Uterus (tissue), 4 donors: ENCODE data around the gene TIMM10B. TPM values are rescaled to one million over a fixed set of nuclear protein-coding genes. Genes with fewer than 3 reads are reported as not detected.

Experiments
- DNase-seq, 2 donors: peaks; one replicate each; pipeline ENCODE4 v3.0.0-alpha.2; 2019 to 2020
- H3K27ac ChIP-seq, 2 donors: fragments of 200-600 bp; sonication (generic); 1 replicate in 1 of 2; 2 replicates in 1 of 2; pipeline ENCODE4 v1.5.1; 2016 to 2018
- H3K27me3 ChIP-seq, 2 donors: fragments of 200-600 bp; sonication (generic); one replicate each; pipeline ENCODE4 v1.5.1; 2018 to 2019; ENCODE audit warnings: control low read depth in 1 of 2
- H3K36me3 ChIP-seq, 2 donors: fragments of 200-600 bp; sonication (generic); one replicate each; pipeline ENCODE4 v1.5.1; 2019; ENCODE audit warnings: control low read depth in 1 of 2
- H3K4me1 ChIP-seq, 2 donors: fragments of 200-600 bp; sonication (generic); one replicate each; pipeline ENCODE4 v1.5.1; 2018 to 2019; ENCODE audit warnings: control low read depth in 1 of 2
- H3K4me3 ChIP-seq, 2 donors: fragments of 200-600 bp; sonication (generic); 1 replicate in 1 of 2; 2 replicates in 1 of 2; pipeline ENCODE4 v1.5.1; 2018 to 2019; ENCODE audit warnings: mild to moderate bottlenecking in 1 of 2
- H3K9me3 ChIP-seq, 2 donors: fragments of 200-600 bp; sonication (generic); one replicate each; pipeline ENCODE4 v1.5.1; 2019; ENCODE audit warnings: control low read depth in 1 of 2
- CTCF ChIP-seq, 4 experiments: fragments of 200-600 bp in 2 of 4; fragments of 450-650 bp in 2 of 4; sonication (generic) in 2 of 4; IDR thresholded peaks; one replicate each; pipeline ENCODE4 v1.5.1; 2016 to 2019; ENCODE audit warnings: antibody characterized with exemption in 4 of 4, mild to moderate bottlenecking in 2 of 4, moderate library complexity in 1 of 4
- POLR2A ChIP-seq, 2 donors: fragments of 450-650 bp; IDR thresholded peaks; one replicate each; pipeline ENCODE4 v1.6.1; 2016; ENCODE audit warnings: antibody characterized with exemption in 2 of 2, mild to moderate bottlenecking in 1 of 2, moderate library complexity in 1 of 2
- intact Hi-C: fragments of 100-400 bp; cut with DNase I; formaldehyde crosslinking; loops from one replicate; pipeline ENCODE4 v1.15.1; 2023; ENCODE audit warnings: low total_unique reads
- total RNA-seq, 4 donors: library from RNA; depleted of rRNA in 3 of 4; stranded (reverse); fragments of >200 nt in 3 of 4; gene quantifications; one replicate each; pipeline versions ENCODE4 v1.1.0 to v1.2.4, GENCODE V29; 2014 to 2023
- donor health status: DM: yes; HTN: yes; CAD: no.

The TIMM10B gene
- total RNA-seq: 10 to 100 TPM in 3 of 4 donors, 1 to 10 TPM in 1; 7.9 to 40.7 (median 28.4) TPM

GRCh38 chr11:6481012-6481923 lies at the start of gene TIMM10B, which contains the start of gene ARFIP2:
TIMM10B (plus strand) TSS chr11:6481501; CDS start chr11:6481517, 16 bp downstream.
ARFIP2 (minus strand) TSS chr11:6481331; CDS start chr11:6480421, 910 bp downstream.
- DNase-seq: peak; percentile 98 to 99
- intact Hi-C loops: no loop called here
- Histone ChIP-seq H3K4me3 (peak within 1 kb of the TSS; percentile 84 to 92), H3K36me3 (no peaks in the 10 kb centered on the region), H3K27ac (peak within 1 kb of the TSS; percentile 93 to 94), H3K9me3 (no peaks in the 10 kb centered on the region), H3K27me3 (no peaks in the 10 kb centered on the region), H3K4me1 (peaks cover 6% of the 10 kb centered on the region in 2 donors)
- TF ChIP-seq CTCF (IDR thresholded peaks at IDR 0.05): no peak
- peak; percentile 84 to 88 for TF ChIP-seq POLR2A (IDR thresholded peaks at IDR 0.05)

GRCh38 chr11:6431861-6432260 lies 49.4 kb upstream of the TIMM10B start:
- Histone ChIP-seq H3K36me3 (no peaks in the 10 kb centered on the region), H3K4me1 (no peaks in the 10 kb centered on the region), H3K4me3 (no peak overlapping the region), H3K9me3 (no peaks in the 10 kb centered on the region), H3K27ac (no peak overlapping the region), H3K27me3 (no peaks in the 10 kb centered on the region)
- TF ChIP-seq POLR2A (IDR thresholded peaks at IDR 0.05) (no peak), CTCF (IDR thresholded peaks at IDR 0.05) (no peak)
- DNase-seq: no peak
- intact Hi-C loops: no loop called here

- no peaks in the 10 kb centered on the region for H3K36me3 ChIP-seq
- TF ChIP-seq POLR2A (IDR thresholded peaks at IDR 0.05) (no peak), CTCF (IDR thresholded peaks at IDR 0.05) (no peak)
- intact Hi-C loops: no loop called here
These were observed 47.2 kb upstream of the TIMM10B start for GRCh38 chr11:6433998-6434660.

GRCh38 chr11:6437423-6437822 lies 43.9 kb upstream of the TIMM10B start:
- Histone ChIP-seq H3K27ac (no peak overlapping the region), H3K9me3 (no peaks in the 10 kb centered on the region), H3K4me1 (no peaks in the 10 kb centered on the region), H3K4me3 (no peak overlapping the region), H3K27me3 (no peaks in the 10 kb centered on the region), H3K36me3 (no peaks in the 10 kb centered on the region)
- intact Hi-C loops: no loop called here
- DNase-seq: no peak
- TF ChIP-seq POLR2A (IDR thresholded peaks at IDR 0.05) (no peak), CTCF (IDR thresholded peaks at IDR 0.05) (no peak)

More at GRCh38 chr11:6433998-6434660, 47.2 kb upstream of the TIMM10B start:
- no peak for DNase-seq
- Histone ChIP-seq H3K9me3 (no peaks in the 10 kb centered on the region), H3K27ac (no peak overlapping the region), H3K4me1 (no peaks in the 10 kb centered on the region), H3K27me3 (no peaks in the 10 kb centered on the region), H3K4me3 (no peak overlapping the region)

- H3K4me1 ChIP-seq: no peaks in the 10 kb centered on the region
- no peaks in the 10 kb centered on the region for H3K36me3 ChIP-seq
- DNase-seq: no peak
- no peaks in the 10 kb centered on the region for H3K27me3 ChIP-seq
- TF ChIP-seq CTCF (IDR thresholded peaks at IDR 0.05): no peak
- no peak for TF ChIP-seq POLR2A (IDR thresholded peaks at IDR 0.05)
- H3K27ac ChIP-seq: no peak overlapping the region
- intact Hi-C loops: no loop called here
- no peak overlapping the region for H3K4me3 ChIP-seq
- H3K9me3 ChIP-seq: no peaks in the 10 kb centered on the region
These were observed 43.3 kb upstream of the TIMM10B start for GRCh38 chr11:6437993-6438392.
